Epithelial cell of esophagus (primary cell): Measurements from ENCODE around the gene AARSD1.
"Not testable (repeated sequence)": the region's sequence is repeated elsewhere in the genome, so short reads cannot be mapped to it uniquely, and the experiment has no call there.

Experiments
- DNase-seq: peaks from one replicate; pipeline ENCODE4 v3.0.0; 2010; ENCODE audit warnings: low read depth
- H3K4me3 ChIP-seq: 2 replicates; pipeline ENCODE4 v1.5.1; 2011; ENCODE audit warnings: mild to moderate bottlenecking, low read length, control low read depth
- CTCF ChIP-seq: IDR thresholded peaks from 2 replicates; pipeline ENCODE4 v1.5.1; 2011; ENCODE audit warnings: low read depth, mild to moderate bottlenecking, low read length, control low read depth, inconsistent platforms; ENCODE audit not compliant: insufficient read depth; ENCODE audit errors: missing control alignments

AARSD1 gene

GRCh38 chr17:43003542-43004172, 39.4 kb upstream of the AARSD1 start:
- TF ChIP-seq CTCF: peak; percentile 36
- DNase-seq: peak; percentile 73
- H3K4me3 ChIP-seq: no peak overlapping the region

- not testable (repeated sequence) for H3K4me3 ChIP-seq, DNase-seq
Observed at GRCh38 chr17:43000894-43001293, 36.6 kb upstream of the AARSD1 start.

- DNase-seq: no peak
- no peak for TF ChIP-seq CTCF
- peak overlapping the region; percentile 90 for H3K4me3 ChIP-seq
Observed at GRCh38 chr17:42999003-42999525, 34.8 kb upstream of the AARSD1 start.

- DNase-seq: peak; percentile 100
- TF ChIP-seq CTCF: peak; percentile 83
Observed at GRCh38 chr17:42997984-42998938, 34.0 kb upstream of the AARSD1 start, which contains the start of gene RPL27. Gene RPL27 (plus strand): TSS chr17:42998419. CDS start chr17:42998751, 332 bp downstream.

GRCh38 chr17:42997390-42997983, 33.2 kb upstream of the AARSD1 start:
- peak overlapping the region; percentile 30 for H3K4me3 ChIP-seq
- no peak for DNase-seq
- no peak for TF ChIP-seq CTCF

More at GRCh38 chr17:42997984-42998938, 34.0 kb upstream of the AARSD1 start, which contains the start of gene RPL27:
- H3K4me3 ChIP-seq: peak within 1 kb of the TSS; percentile 90

GRCh38 chr17:42993913-42994312, 29.7 kb upstream of the AARSD1 start:
- not testable (repeated sequence) for H3K4me3 ChIP-seq, DNase-seq

- no peak overlapping the region for H3K4me3 ChIP-seq
- DNase-seq: no peak
- no peak for TF ChIP-seq CTCF
Observed at GRCh38 chr17:42992872-42993271, 28.6 kb upstream of the AARSD1 start.
